HG02759 (cell line): ENCODE measurements around the gene DGKB.

Experiments
- ATAC-seq: cut with Tn5 transposase; IDR thresholded peaks from one replicate; pipeline ENCODE4 v1.9.1; 2021; ENCODE audit warnings: mild to moderate bottlenecking, moderate library complexity; ENCODE audit not compliant: unreplicated experiment

DGKB gene

DNA sequence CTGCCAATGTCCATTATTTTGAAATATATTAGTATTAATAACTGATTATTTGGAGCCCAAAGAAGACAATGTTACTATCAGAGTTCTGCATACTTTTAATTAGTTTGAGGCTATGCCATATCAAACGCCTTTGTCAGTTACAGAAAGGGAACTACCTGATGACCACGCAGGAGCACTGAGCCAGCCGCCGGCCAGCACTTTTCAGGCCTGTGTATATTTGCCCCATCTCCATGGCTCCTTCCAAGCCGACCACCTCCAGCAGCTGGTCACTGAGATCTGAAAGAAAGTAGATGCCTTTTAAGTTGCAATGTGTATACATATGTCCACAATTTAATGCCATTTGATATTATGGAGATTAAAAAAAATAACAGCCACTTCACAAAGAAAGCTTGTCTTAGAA, 724.7 kb downstream of the DGKB start:
- no peak for ATAC-seq

DNA sequence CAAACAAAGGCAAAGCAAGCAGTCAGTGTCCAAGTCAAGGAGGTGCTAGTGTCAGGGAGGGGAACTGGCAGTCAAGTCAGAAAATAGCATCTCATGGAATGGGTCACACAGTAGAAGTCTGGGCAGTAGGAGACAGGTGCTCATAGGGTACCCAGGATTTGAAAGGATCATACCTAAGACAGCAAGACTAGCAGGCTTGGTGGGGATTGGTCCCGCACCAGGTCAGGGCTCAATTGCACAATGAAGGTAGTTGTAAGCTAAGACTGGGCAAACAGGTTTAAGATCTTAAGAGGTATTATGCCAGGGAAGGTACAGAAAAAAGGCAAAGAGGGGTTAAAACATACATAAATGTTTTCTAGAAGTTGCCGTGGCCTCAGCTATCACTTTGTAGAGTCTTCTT, 731.7 kb downstream of the DGKB start:
- ATAC-seq: no peak

DNA sequence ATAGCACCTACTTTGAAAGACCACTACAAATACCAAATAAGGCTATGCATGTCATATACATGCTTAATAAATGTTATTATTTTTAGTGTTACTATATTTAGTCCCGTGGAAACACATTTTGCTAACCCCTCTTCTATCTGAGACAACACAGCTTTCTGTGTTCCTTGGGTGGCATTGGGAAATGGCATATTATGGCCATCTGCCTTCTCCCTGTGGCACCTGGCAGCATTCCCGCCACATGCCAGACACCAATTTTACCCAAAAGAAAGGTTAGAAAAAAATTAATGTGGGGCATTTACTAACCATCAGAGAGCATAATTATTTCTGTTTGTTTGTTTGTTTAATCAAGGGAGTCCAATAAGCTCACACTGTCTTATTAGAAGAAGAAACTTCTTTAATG, 744.4 kb downstream of the DGKB start:
- no peak for ATAC-seq

DNA sequence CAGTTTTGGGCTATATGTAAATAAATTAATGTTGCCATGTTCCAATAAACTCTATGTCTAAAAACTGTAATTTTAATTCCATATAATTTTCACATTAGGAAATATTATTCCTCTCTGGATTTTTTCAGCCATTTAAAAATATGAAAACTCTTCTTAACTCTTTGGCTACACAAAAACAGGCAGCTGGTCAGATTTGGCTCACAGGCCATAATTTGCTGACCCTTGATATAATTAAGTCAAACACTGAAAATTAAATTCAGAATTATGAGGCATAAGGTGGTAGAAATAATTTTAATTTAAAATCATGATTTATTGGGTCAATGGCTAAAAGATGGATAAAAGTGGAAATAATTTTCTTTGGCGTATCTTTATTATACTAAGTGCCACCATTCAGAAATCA, 746.1 kb downstream of the DGKB start:
- ATAC-seq: no peak

DNA sequence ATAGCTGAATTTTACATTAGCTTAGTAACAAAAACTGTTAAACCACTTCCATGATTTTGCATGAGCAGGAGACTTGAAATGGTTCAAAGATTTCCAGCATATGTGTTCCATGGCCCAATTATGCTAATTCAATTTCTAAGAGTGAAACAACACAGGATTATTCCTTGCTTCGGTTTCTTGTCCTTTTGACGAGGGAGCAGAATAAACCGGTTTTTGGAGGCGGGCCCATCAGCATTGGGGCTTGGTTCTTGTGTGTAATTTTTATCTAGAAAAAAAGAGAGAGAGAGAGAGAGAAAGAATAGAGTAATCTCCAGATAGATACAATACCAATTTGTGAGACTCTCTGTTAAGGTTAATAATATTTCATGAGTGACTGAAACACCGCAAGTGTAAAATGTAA, 753.6 kb downstream of the DGKB start:
- ATAC-seq: no peak

DNA sequence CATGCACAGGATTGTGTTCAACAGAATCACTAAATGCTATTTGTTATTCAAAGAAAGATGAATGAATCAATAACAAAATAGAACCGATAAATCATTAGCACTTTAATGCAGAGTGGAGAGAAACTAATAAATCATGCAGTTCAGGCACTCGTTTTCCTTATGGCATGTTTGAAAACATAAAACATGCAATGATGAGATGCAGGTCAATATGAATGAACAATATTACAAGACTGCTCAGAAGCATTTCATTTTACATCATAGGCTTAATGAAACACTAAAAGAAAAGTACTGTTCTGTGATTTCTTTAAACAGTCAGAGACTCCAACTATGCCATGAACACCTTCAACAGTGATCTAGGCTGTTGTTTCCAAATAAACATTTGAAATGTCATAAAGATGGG, 755.0 kb downstream of the DGKB start:
- no peak for ATAC-seq

DNA sequence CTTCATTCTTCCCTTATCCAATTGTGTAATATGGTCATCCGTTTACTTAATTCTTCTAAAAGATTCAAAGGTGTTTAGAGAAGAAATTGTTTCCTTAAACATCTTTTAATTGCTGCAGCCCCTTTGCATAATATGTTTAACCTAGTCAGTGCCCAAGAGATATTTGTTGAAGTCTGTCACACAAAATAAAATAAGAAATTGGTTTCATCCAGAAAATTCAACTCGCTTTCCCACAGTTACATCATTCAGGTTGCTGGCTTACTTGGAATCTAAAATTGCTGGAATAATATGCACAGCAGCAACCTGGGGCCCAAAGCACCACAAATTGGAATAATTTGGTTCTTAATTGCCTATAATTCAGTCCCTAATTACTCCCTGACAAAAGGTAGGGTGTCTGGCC, 758.0 kb downstream of the DGKB start:
- ATAC-seq: no peak

DNA sequence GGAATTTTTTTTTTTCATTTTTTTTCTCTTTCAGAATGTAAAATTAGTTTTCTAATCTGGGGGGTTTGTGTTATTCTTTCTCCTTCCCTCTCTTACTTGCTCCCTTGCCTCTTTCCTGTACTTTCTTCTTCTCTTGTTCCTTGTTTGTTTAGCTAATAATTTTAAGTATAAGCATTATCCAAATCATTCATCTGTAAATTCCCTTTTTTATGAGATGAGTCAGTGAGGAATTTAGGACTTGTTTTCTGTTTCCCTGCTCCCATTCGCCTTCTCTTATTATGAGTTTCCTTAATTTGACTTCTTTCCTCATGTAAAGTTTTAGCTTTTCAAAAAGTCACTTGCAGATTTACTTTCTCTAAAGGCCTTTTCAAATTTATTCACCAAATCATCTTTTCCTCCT, 758.4 kb downstream of the DGKB start:
- ATAC-seq: no peak

DNA sequence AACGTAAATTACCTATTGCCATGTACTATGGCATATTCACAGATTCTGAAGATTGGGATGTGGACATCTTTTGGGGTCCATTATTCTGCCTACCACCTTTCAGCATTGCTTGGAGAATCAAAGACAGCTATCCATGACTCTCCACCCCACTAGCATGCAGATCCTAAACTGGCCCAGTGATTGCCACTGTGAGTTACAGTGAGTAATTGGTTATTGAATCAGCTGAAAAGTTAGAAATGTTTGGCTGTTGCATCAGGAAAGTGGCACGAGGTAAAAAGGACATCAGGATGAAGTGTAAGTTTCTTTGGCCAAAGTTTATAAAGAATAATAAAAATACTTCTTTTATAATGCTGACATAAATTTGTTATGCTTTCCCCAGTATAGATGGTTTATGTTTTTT, 764.9 kb downstream of the DGKB start:
- ATAC-seq: no peak

DNA sequence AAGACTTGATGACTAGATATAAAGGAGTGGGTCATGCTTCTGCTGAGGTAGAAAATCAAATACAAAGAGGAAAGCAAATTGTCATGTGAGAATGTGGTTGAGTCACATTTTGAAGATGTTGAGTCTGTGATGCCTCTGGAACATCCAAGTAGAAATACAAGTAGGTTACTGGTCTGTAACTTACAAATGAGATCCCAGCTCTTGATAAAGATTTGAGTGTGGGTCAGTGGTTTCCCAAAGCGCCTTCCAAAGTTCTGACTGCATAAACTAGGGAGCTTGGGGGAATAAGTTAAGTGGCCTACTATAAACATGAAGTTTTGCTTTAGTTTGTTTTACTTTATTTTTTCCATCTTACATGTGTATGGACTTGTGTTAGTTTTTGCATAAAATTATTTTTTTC, 768.8 kb downstream of the DGKB start:
- no peak for ATAC-seq

DNA sequence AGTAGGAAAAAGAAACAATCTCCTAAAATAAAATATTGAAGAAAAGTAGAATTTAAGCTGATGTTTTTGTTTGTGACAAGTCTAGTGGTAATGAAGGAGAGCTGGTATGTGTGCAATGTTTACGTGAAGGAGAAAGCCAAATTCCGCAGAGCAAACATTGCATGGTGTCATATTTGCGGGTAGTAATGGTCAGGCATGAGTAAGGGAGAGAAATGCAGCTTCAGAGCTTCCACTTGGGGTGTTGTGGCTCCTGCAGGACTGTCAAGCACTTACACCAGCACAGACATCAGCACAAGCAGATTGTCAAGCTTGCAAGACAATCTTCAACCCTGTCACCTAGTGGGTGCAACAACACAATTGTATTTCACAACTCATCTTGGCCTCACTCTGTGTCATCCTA, 776.6 kb downstream of the DGKB start:
- ATAC-seq: no peak

DNA sequence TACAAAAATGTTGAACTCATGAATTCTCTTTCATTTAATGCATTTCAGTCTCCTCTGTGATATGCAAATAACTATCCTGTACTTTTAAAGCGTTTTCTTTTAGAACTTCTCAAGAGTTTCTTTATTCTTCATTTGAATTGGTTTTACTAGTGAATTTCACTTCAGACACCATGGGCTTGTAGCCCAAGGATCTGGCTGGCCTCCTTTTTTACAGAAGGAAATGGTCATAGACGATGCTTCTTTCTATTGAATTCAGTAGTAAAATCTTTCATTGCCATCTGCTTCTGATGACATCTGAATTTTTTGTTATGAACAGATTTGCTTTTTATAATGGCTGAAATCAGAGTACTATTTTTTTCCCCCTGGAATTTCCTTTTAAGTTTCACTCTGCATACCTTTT, 777.8 kb downstream of the DGKB start:
- no peak for ATAC-seq

DNA sequence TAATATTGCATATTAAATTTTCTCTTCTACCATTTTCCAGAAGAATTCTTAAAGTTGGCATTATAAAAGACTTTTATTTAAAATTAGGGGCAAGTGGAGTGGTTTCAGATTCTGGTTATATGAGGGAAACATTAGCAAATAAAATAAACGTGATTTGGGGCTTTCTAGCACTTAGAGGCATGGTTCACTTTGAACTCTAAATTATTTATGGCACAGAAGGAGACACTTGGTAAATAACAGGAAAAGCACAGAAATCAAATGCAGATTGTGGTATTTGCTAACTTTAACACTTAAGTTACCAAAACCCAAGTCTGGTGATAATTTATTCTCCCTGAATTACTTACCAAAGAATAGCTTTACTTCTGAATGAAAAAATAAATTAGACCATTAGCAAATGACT, 778.6 kb downstream of the DGKB start:
- no peak for ATAC-seq

DNA sequence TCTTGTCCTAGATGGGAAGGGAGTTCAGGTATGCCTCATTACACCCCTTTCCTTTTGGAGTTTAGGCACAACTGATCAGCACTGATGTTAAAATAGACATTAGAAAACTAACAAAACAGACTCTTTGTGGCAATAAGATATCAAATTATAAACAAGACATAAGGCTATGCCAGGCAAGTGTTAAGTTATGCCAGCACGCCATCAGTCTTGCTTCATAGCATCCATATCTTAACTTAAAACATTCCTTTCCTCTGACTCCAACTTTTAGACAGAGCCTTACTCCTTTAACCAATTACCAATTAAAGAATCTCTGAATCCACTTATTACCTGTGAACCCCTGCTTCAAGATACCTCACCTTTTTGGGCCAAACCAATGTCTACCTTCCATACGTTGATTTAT, 786.9 kb downstream of the DGKB start:
- no peak for ATAC-seq

DNA sequence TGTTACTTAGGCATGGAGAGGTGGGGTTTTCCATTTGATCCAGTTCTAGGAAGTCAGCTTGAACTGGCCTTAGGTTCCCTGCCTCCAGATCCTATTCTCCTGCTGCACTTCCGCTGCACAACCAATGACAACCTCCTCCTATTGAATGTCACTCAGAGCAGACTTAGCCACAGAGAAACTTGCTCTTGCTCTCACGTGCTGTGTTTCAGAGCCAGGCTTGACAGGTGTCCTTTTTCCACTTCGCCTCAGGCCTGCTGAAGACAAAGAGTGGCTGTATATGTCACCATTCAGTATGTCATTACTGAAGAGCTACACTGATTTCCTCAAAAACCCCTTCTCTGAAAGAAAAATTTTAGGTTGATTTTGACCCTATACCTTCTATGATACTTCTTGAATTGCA, 797.7 kb downstream of the DGKB start:
- ATAC-seq: no peak

DNA sequence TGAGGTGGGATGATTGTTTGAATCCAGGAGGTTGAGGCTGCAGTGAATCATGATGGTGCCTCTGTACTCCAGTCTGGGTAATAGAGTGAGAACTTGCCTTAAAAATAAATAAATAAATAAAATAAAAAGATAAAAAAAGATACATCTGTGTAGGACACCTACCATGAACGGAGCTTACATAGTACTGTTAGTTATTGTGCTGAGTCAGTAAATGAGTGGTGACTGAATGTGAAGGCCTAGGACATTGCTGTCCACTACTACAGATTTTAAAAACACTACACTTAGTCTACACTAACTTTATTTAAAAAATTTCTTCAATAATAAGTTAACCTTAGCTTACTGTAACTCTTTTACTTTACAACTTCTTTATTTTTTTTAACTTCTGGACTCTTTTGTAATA, 806.4 kb downstream of the DGKB start:
- ATAC-seq: no peak

DNA sequence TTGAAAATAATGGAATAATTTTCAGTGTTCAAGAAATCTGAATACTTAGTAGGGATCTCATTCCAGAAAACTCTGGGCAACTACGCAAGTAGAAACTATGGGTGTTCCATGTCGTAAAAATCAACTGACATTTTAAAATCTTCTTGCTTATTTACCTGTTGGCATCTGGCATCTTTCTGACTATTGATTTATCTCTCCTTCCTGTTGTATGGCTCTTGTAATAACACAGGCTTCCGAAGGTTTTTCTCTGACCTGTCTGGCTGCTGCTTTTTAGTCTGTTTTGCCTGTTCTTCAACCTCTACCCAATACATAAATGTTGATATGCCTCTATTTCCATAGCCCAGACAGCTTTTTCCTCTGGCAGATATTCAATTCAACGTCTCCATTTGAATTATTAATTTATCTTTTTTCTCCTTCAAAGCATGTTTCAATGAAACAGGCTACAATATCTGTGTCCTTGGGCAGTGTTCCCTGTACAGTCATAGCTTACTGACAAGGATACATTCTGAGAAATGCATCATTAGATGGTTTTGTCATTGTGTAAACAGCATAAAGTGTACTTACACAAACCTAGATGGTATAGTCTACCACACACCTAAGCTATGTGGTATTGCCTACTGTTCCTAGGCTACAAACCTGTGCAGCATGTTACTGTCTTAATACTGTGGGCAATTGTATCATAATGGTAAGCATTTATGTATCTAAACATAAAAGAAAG, 807.2 kb downstream of the DGKB start:
- ATAC-seq: no peak
